Epithelial cell of prostate (primary cell): ENCODE results near the gene SH3BGRL3.
"Not testable (repeated sequence)": the region's sequence is repeated elsewhere in the genome, so short reads cannot be mapped to it uniquely, and the experiment has no call there.

Experiments
- DNase-seq: peaks from one replicate; pipeline ENCODE4 v3.0.0-alpha.2; 2011; ENCODE audit warnings: low read depth, low spot score
- H3K27ac ChIP-seq: fragments of 450-650 bp; 2 replicates; pipeline ENCODE4 v1.5.1; 2017; ENCODE audit warnings: mild to moderate bottlenecking

SH3BGRL3 gene

DNA sequence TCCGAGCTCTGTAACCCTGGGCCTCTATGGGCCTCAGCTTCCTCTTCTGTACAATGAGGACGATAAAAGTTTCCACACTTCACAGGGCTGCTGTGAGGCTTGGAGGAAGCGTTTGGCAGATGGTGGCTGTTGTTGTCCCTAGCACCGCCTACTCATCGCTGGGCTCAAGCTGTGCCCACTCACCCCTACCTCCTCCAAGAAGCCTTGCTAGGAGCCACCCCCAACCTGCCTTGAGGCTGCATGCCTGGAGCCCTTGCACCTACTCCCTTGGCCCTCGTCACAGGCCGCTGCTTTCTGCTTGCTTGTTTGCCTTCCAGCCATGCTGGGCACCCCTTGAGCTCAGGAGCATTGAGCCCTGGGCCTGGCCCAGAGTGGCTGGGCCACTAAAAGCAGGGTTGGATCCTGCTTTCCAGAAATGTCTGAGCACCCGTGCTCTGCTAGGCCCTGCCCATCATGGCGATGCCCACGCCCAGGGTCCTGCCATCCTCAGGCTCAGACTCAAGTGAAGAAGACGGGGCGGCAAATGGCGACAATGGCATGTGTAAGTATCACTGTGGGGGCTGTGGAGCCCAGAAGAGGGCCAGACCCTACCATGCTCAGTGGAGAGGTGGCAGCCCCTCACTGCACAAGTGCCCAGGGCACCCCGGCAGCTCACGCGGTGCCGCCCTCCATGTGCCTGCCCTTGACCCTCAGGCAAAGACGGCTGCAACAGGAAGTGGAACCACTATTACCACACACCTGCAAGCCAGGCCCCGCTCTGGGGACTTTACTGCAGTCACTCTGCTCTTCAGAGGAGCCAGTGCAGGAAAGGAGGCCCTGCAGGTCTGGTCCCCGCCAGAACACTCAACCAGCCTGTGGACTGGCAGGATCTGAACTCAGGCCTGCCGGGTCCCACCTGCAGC is 9.5 kb downstream of the SH3BGRL3 start:
- no peak for DNase-seq
- H3K27ac ChIP-seq: no peak overlapping the region

DNA sequence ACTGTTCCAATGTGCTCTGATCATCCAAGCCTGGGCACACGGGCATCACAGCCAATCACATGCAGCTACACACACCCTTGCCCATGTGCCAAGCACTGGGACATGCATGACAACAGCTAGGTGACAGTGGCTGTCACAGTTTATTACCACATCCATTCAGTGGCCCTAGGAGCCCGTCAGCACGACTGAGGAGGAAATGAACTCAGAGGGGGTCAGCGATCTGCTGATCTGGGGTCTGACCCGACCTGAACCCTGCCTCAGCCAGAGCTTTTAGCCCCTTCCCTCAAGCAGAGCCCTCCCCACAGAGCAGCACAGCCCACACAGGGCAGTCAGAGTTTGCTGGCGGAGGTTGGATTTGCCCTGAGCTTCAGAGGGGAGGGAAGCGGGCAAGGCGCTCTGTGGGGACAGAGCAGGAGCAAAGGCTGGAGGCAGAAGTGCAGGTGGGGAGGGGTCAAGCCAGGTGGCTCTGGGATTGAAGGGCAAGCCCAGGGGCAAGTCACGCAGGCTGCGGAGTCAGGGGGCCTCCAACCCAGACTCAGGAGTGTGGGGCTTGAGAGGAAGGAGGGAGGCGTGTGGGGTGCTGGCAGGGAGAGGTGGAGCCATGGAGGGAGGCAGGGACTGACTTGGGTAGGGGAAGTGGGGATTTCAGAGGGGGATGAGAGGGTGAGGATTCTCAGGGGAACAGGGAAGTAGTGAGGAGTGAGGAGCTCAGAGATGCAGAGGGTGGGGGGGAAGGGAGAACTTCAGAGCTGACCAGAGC is 10.4 kb downstream of the SH3BGRL3 start:
- no peak overlapping the region for H3K27ac ChIP-seq
- no peak for DNase-seq

DNA sequence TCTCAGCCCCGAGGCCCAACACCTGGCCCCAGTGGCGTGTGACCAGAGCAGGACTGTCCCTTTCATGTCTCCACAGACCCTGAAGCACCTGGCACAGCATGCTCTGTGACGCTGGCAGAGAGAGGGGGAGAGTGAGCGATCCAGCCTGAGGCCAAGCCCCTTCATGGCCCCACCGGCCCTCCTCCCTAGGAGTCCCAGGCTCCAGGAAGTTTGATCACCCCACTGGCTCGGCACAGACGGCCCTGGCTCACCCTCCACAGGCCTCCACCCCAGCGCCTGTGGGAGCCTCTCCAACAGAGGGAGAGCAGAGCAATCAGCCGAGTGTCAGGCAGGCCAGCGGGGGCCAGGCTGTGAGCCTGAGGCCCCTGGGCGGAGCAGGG is 11.0 kb downstream of the SH3BGRL3 start:
- H3K27ac ChIP-seq: no peak overlapping the region
- no peak for DNase-seq

DNA sequence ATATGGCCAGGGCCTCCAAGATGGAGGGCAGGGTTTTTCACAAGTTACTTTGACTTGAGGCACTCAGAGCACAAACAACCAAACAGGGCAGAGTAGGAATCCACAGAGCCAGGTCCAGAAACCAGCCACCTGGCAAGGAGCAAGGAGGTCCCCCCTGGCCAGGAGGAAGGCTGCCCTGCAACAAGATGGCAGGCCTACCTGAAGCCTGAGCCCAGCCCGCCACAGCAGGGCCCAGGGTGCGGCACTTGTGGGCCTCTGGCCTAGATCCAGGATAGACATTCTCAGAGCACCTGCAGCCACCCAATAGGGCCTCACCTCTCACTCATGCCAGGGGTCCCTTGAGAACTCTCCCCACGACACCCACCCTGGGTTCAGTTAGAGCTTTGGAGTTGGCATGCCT is 11.5 kb downstream of the SH3BGRL3 start:
- no peak for DNase-seq
- no peak overlapping the region for H3K27ac ChIP-seq

DNA sequence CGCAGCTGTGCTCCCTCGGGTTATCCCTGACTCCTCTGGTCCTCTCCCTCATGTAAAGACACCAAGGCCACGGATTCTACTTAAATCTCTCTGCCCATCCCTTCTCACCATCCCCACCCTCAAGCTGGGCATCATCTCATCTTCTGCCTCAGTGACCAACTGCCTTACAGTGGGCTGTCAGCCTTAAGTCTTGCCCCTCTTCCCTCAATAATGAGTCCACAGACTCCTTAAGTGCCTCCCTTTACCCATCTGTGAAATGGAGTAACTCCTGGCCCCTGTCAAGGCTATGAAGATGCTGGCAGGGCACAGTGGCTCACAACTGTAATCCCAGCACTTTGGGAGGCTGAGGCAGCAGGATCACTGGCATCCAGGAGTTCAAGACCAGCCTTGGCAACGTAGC is 12.1 kb downstream of the SH3BGRL3 start:
- DNase-seq: no peak
- no peak overlapping the region for H3K27ac ChIP-seq

DNA sequence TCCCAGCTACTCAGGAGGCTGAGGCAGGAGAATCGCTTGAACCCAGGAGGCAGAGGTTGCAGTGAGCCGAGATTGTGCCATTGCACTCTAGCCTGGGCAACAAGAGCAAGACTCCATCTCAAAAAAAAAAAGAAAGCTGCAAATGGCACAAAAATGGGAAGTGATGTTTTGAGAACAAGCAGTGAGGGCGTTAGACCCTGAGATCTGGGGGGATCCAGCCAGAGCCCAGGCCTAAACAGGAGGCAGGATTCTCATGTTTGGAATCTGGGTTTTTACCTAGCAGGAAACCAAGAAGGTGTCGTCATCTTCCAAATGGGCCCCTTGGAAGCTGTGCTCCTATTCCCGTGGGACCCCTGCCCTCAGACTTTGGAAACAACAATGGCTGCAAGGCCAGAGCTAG is 12.8 kb downstream of the SH3BGRL3 start:
- H3K27ac ChIP-seq, DNase-seq: not testable (repeated sequence)

DNA sequence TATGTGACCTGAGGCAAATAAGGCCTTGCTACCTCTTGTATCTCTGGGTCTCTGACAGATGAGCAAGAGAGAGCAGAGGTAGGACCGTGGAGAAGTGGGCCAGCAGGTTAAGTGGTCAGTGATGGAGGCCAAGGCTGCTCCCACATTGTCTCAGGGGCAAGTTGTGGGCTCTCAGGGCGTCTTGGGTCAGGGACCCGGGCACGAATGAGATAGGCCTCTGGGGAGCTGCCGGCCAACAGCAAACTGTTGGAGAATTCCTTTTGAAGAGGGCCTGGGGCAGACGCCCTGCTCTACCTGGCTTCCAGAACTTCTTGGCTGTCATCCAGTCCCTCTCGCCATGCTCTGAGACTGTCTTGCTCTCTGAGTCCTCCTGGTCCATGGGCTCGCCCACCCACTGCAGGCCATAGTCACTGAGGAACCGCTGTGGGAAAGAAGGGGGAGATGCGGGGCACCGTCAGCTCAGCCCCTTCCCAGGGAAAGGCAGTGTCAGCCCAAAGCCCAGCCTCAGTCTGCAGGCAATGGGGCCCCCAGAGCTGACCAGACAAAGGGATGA is 14.1 kb downstream of the SH3BGRL3 start:
- H3K27ac ChIP-seq: no peak overlapping the region
- DNase-seq: no peak

DNA sequence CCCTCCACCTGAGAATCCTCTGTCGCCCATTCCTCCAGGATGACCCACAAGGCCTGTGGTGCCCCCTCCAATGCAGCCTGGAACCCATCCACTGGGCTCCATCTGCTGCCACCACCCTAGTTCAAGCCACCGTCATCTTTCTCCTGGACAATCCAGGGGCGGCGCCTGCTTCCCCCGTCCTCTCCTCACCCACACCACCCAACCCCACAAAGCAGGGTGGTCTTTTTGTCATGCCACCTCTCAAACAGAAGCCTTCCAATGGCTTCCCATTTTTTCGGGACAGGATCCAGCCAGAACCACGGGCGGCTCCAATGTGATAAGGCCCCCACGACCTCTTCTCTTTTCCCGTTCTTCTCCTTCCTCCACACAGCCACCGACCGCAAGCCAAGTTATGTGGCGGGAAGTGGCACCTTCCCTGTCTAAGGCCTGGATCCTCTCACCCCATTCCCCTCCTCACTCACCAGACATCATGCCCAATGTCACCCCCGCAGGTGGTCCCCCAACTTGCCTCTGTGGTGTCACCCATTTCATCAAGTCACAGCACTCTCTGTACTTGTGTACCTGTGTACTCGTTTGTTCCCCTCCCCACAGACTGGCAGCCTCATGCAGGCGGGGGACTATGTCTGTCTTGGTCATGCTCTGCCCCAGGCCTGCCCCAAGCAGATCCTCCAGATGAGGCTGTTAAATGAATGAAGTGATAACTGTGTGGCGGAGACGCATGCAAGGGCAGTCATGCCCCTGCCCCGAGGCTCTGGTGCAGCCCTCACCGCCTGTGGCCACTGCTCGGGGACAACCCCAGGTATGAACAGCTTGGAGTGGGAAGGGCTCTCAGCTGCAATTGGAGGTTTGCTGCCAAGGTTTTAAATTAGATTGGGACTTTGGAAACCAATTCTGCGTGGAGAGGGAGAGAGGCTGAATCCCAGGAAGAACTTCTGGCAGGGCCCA is 15.6 kb downstream of the SH3BGRL3 start:
- H3K27ac ChIP-seq: no peak overlapping the region
- no peak for DNase-seq

DNA sequence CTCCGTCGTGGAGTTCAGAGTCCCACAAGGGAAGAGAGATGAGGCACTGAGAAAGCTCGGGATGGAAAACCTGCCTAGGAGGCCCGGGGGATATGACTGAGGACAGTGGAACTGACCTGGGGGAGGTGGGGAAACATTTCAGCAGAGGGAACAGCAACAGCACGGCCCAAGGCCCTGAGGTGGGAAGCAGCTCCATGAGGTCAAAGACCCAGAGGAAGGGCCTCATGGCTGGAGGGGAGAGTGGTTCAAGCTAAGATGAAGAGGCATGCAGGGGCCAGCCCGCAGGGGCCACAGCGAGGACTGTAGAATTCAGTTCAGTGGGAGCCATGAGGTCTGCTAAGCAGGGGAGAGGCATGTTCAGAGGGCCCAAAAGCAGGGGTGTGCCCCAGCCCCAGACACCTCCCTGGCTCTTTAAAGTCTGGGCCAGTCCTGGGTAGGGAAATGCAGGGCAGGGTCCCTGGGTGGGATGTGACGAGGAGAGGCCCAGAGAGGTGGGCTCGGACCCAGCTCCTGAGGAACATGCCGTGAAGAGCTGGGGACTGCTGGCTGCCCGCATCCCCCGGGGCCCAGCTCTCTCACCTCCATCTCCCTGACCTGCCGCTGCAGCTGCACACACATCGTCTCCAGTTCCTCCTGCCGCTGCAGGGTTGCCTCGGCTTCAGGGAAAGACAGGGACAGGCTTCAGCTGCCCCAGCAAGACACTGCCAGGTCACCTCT is 16.6 kb downstream of the SH3BGRL3 start:
- no peak for DNase-seq
- H3K27ac ChIP-seq: no peak overlapping the region

DNA sequence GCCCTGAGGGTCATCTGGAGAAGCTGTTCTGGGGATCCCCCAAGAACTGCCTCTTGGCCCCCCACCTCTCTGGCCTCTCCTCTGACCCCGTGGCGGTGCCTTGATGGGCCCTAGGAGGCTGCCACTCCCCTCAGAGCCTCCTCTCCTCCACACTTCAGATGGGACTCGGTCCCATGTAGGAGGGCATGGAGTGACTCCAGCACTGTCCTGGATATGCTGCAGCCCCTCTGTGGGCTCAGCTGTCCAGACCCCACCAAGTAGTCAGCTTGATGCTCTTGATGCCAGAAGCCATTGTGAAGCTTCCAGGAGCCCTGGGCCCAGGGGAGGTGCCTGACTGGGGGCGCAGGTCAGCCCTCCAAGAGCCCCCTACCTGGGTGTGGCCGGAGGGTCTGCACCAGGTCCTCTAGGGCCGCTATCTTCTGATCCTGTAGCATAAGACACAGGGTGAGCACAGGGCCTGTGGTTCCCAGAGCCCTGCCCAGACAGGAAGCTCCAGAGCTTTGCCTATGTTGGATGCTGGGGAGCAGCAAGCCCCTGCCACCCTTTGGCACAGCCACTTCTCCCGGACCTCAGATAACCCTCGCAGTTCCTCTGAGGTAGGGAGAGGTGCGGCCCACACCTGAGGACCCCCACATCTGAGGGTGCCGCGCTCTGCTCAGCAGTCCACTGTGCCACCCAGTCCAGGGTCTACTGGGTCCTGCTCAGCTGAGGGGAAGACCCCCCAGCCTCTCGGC is 17.3 kb downstream of the SH3BGRL3 start:
- no peak for DNase-seq
- peak overlapping the region; percentile 70 for H3K27ac ChIP-seq

DNA sequence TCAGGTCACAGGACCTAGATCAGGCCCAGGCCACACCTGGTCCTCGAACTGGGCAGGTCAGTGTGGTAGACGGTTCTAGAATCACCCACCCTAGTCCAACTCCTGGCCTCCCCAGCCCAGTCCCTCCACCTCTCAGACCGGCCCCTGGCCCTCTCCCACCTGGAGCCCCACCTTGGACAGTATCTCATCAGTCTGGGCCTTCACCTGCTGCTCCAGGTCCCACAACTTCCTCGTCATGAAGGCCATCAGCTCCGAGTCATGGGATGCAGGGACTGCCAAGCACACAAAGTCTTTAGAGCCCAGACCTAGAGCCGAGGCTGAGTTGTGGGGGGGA is 17.9 kb downstream of the SH3BGRL3 start:
- DNase-seq: no peak
- H3K27ac ChIP-seq: peak overlapping the region; percentile 70

DNA sequence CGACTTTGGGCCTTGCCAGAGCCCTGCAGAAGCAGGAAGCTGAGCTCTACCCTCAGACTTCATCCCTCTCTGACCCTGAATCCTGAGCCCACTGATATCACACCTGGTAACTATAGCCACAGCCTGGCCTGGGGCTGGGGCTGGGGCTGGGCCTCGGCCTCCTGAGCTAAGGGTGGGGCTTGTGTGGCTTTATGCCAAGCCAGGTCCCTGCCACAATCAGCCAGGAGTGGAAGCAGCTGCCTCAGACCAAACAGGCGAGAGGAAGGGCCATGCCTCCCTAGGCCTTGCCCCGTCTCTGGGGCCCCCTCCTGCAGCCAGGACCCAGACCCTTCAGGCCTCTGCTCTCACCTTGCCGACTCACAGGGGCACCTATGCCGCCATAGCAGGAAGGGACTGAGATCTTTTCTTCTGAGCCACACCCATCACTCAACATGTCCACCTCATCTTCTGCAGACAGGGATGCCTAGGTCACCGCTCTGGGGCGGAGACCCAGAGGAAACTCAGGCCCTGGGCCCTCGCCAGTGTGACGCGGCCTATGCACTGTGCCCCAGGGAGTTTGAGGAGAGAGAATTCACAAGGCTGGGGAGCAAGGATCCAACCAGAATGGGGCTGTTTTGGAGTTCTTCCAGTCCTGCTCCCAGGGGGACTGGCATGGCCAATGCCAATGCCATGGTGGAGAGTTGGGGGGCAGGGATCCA is 20.8 kb downstream of the SH3BGRL3 start:
- no peak for DNase-seq
- no peak overlapping the region for H3K27ac ChIP-seq

DNA sequence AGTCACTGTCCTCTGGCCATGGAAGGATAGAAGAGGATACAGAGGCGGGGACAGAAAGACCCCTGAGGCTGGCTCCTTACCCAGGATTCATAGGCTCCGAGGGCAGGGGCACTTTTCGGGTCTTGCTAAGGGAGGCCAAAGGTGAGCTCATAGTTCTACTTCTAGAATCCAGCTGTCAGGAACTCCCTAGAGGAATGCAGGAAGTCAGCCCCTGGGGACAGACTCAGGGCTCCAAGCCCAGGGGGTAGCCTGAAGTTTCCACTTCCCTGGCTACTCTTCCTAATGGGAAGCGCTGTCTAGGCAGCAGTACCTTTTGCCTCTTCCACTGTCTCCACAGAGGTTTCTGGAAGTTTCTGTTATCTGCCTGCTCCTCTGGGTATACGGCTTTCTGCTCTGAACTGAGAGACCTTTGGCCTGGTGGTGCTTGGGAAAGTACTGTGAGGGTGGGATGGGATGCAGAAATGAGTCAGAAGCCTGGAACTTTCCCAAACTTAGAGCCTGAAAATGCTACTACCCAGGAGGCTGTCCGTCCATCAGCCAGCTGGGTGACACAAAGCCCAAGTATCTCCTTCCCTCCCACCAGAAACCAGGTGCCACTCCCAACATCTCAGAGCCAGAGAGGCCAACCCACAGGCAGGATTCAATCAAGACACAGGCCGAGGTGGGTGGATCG is 23.0 kb downstream of the SH3BGRL3 start:
- no peak for DNase-seq
- H3K27ac ChIP-seq: no peak overlapping the region

DNA sequence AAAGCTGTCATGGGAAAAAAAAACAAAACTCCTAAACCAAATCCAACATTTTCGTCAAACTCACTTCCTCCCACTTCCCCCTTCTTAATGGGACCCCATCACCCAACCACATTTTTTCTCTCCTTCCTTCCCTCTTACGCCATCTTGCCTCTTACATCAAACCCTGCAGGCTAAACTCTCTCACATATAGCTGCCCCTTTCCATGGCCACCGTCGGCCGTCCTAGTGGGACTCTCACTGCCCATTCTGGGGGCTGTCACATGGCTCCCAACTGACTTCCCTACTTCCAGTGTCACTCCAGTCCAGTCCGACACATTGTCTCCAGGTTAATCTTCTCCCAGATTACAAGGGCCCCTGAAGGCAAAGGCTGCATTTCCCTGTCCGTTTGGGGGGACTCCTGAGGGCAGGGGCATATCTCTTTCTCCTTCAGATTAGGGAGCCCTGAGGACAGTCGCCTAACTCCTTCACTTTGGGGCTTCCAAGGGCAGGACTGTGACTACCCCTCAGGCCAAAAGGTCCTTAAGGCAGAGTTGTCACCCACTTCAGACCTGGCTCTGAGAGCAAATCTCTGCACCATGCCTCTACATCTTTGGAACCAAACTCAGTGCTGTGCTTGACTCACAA is 25.9 kb downstream of the SH3BGRL3 start:
- H3K27ac ChIP-seq: no peak overlapping the region
- DNase-seq: no peak

DNA sequence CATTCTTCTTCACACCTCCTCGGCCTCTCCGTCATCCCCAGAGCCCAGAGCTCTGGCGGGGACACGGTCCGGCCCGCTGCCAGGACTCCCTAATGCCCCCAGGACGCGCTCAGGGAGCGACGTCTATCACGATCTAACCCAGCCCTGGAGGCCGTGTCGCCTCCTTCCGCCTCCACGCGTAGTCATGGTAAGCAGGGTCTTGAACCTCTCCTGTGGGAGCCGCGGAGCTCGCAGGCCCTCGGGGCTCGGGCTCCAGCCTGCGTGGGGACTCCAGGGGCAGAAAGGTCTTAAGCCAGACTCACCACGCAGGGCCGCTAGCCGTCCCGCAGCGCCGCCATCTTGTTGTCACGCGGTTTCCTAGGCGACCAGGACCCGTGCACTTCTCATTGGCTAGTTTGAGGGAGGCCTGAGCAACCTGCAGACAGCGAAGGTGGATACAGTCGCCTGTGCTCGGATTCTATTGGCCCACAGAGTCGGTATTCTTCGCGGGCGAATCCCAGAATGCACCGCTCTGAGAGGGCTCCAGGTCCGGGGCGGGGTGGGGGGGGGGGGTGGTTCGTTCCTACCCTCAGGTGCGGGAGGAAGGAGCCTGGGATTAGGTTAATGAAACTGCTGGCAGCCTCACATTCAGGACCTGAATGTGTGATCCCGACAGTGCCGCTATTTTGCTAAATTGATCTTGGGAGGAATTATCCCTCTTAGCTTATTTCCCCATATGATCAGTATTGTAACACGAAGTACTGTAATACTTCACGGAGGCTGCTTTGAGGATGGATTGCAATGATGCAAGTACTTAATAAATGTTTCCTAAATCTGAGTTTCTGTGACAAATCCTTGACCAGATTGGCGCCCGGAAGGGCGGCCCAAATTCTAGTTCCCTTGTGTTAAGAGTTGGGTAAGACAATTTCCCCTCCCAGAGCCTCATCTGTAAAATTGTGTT is 26.7 kb downstream of the SH3BGRL3 start, which contains the start of gene UBXN11:
UBXN11 (minus strand) TSS at position 347 of the 940 bp plus-strand sequence. CDS start 3,753 bp downstream, outside the sequence.
- DNase-seq: peak; percentile 77
- H3K27ac ChIP-seq: no peak within 1 kb of the TSS

DNA sequence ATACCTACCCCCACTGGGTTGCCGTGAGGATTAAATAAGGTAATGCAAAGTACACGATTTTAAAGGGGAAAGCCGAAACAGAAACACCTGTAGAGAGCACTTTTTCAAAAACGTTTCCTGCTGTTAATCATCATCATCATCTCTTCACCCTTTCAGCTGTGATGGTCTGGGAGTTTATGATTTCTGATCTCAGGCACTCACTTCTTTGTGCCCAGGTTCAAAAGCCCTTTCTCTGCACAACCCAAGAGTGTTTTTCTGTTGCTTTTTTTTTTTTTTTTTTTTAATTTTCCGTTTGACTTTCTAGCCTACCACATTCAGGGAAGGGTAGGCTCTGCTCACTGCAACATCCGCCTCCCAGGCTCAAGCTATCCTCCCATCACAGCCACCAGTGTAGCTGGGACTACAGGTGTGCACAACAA is 27.5 kb downstream of the SH3BGRL3 start:
- no peak for DNase-seq

More for the DNA sequence above, 27.5 kb downstream of the SH3BGRL3 start:
- H3K27ac ChIP-seq: no peak overlapping the region
